Measurements from ENCODE around the gene AGPAT4.
"Not testable (repeated sequence)": the region's sequence is repeated elsewhere in the genome, so short reads cannot be mapped to it uniquely, and the experiment has no call there.

Gene AGPAT4

GRCh38 chr6:161138543-161139303 lies 135.1 kb downstream of the AGPAT4 start:
- no peak for DNase-seq (ENCODE audit: low read depth)

GRCh38 chr6:161137839-161138542 lies 135.9 kb downstream of the AGPAT4 start:
- no peak for DNase-seq (ENCODE audit: low read depth)

- no peak for DNase-seq (ENCODE audit: low read depth)
These were observed 136.5 kb downstream of the AGPAT4 start for GRCh38 chr6:161137320-161137719.

GRCh38 chr6:161136655-161137054 lies 137.2 kb downstream of the AGPAT4 start:
- no peak for DNase-seq (ENCODE audit: low read depth)

- DNase-seq (ENCODE audit: low read depth) = no peak
These were observed 137.9 kb downstream of the AGPAT4 start for GRCh38 chr6:161135695-161136591.

GRCh38 chr6:161134550-161135298 lies 139.1 kb downstream of the AGPAT4 start:
- DNase-seq (ENCODE audit: low read depth) = no peak

- DNase-seq (ENCODE audit: low read depth) = no peak
These were observed 139.9 kb downstream of the AGPAT4 start for GRCh38 chr6:161133963-161134362.

GRCh38 chr6:161132384-161132783 lies 141.5 kb downstream of the AGPAT4 start:
- no peak for DNase-seq (ENCODE audit: low read depth)

GRCh38 chr6:161130967-161131766 lies 142.7 kb downstream of the AGPAT4 start:
- no peak for DNase-seq (ENCODE audit: low read depth)

GRCh38 chr6:161130541-161130940 lies 143.3 kb downstream of the AGPAT4 start:
- no peak for DNase-seq (ENCODE audit: low read depth)

GRCh38 chr6:161128680-161129196 lies 145.1 kb downstream of the AGPAT4 start:
- DNase-seq (ENCODE audit: low read depth) = peak; percentile 25

- DNase-seq (ENCODE audit: low read depth) = no peak
These were observed 145.6 kb downstream of the AGPAT4 start for GRCh38 chr6:161128230-161128629.

- DNase-seq (ENCODE audit: low read depth) = no peak
These were observed 146.7 kb downstream of the AGPAT4 start for GRCh38 chr6:161127071-161127740.

- no peak for DNase-seq (ENCODE audit: low read depth)
These were observed 148.3 kb downstream of the AGPAT4 start for GRCh38 chr6:161125591-161125990.

- DNase-seq (ENCODE audit: low read depth) = not testable (repeated sequence)
These were observed 150.5 kb downstream of the AGPAT4 start for GRCh38 chr6:161123319-161123718.

- DNase-seq (ENCODE audit: low read depth) = no peak
These were observed 155.9 kb downstream of the AGPAT4 start for GRCh38 chr6:161117942-161118341.

- no peak for DNase-seq (ENCODE audit: low read depth)
These were observed 156.6 kb downstream of the AGPAT4 start for GRCh38 chr6:161117308-161117707.

- DNase-seq (ENCODE audit: low read depth) = no peak
These were observed 157.3 kb downstream of the AGPAT4 start for GRCh38 chr6:161116554-161116953.

- no peak for DNase-seq (ENCODE audit: low read depth)
These were observed 158.4 kb downstream of the AGPAT4 start for GRCh38 chr6:161115468-161115867.

- no peak for DNase-seq (ENCODE audit: low read depth)
These were observed 162.6 kb downstream of the AGPAT4 start for GRCh38 chr6:161111261-161111660.
